ENCODE measurements around the gene PDGFRA. TPM values are rescaled to one million over a fixed set of nuclear protein-coding genes. Genes with fewer than 3 reads are reported as not detected.

The PDGFRA gene
- total RNA-seq, 1 experiment from 2014 or later: 0.25 TPM

- peak; percentile 57 for DNase-seq (ENCODE audit: low read depth, low spot score)
- POLR2A ChIA-PET: interaction anchor here (1.5 kb wide), 1 partner anchor 117 kb away, joined by 5 read pairs; no protein-coding TSS in a partner anchor
- Histone ChIP-seq H2AFZ (ENCODE audit: low read depth, low read length, poor library complexity, severe bottlenecking) (peak overlapping the region; percentile 16), H3K4me2 (ENCODE audit: low read length) (no peak overlapping the region), H3K4me3 (replicated peaks in 1 of 2; ENCODE audit: low read depth in 1 of 2, low read length in 2 of 2) (no peak overlapping the region), H3K79me2 (ENCODE audit: insufficient read depth, low read length) (no peaks in the 10 kb centered on the region), H4K20me1 (ENCODE audit: insufficient read depth) (no peaks in the 10 kb centered on the region), H3K9me3 (ENCODE audit: control insufficient read depth in 1 of 2, insufficient read depth in 1 of 2, low read depth in 1 of 2, low read length in 2 of 2) (no peaks in the 10 kb centered on the region), H3K27ac (ENCODE audit: low read depth, low read length) (no peak overlapping the region), H3K4me1 (ENCODE audit: control insufficient read depth in 1 of 2, insufficient read depth in 2 of 2, low read length in 2 of 2) (no peaks in the 10 kb centered on the region), H3K9ac (ENCODE audit: low read length) (no peak overlapping the region), H3K9me2 (ENCODE audit: insufficient read depth) (no peaks in the 10 kb centered on the region), H3K27me3 (ENCODE audit: insufficient read depth, low read length) (peaks cover 5% of the 10 kb centered on the region; the same call in 1 of the 2 replicates), H3K36me3 (ENCODE audit: control insufficient read depth in 1 of 2, insufficient read depth in 2 of 2, low read length in 2 of 2) (no peaks in the 10 kb centered on the region)
- CTCF ChIA-PET: interaction anchor here (1.5 to 3.3 kb wide), 2 partner anchors 111 to 118 kb away, joined by 3 to 16 read pairs; no protein-coding TSS in a partner anchor
- RAD21 ChIA-PET (ENCODE audit: low non-redundant PET in 1 of 2, low total read pairs in 2 of 2, uncharacterized antibody in 2 of 2, unreplicated experiment in 2 of 2): no interaction called here
- peak; percentile 93 for ATAC-seq
- peak; percentile 88 for TF ChIP-seq RAD21 (IDR thresholded peaks at IDR 0.05; ENCODE audit: low read depth)
- TF ChIP-seq POLR2A (IDR thresholded peaks at IDR 0.05; ENCODE audit: borderline replicate concordance, extremely low read depth, insufficient read depth, insufficient read length): no peak
- TF ChIP-seq MAX (IDR thresholded peaks at IDR 0.05): no peak
- TF ChIP-seq EGR1 (IDR thresholded peaks at IDR 0.05; ENCODE audit: low read depth): no peak
- TF ChIP-seq POLR2AphosphoS5 (IDR thresholded peaks at IDR 0.05; ENCODE audit: low read depth, low read length): no peak
- peak; percentile 75 to 86 (median 75) for TF ChIP-seq CTCF (IDR thresholded peaks at IDR 0.05 in 2 of 3, conservative IDR thresholded peaks at IDR 0.05 in 1 of 3; ENCODE audit: borderline replicate concordance in 1 of 3, insufficient read depth in 1 of 3, low read depth in 2 of 3, low read length in 2 of 3)
- no peak for TF ChIP-seq SP1 (IDR thresholded peaks at IDR 0.05; ENCODE audit: low read depth)
- TF ChIP-seq ZNF274 (IDR thresholded peaks at IDR 0.05; ENCODE audit: low read depth, low read length): no peak
- no peak for TF ChIP-seq ZFX (IDR thresholded peaks at IDR 0.05)
- no peak for TF ChIP-seq EZH2phosphoT487 (IDR thresholded peaks at IDR 0.05; ENCODE audit: borderline replicate concordance)
- BruUV-seq (replicated peaks): no TSS peak
- intact Hi-C loops (cut with micrococcal nuclease): loop anchor here (1.0 to 10.0 kb wide), 4 partner anchors 118 to 999 kb away; no protein-coding TSS in a partner anchor
These were observed 93.8 kb downstream of the PDGFRA start for GRCh38 chr4:54322818-54323417.
